Measurements from ENCODE around the gene TMEM114.

TMEM114 gene

DNA sequence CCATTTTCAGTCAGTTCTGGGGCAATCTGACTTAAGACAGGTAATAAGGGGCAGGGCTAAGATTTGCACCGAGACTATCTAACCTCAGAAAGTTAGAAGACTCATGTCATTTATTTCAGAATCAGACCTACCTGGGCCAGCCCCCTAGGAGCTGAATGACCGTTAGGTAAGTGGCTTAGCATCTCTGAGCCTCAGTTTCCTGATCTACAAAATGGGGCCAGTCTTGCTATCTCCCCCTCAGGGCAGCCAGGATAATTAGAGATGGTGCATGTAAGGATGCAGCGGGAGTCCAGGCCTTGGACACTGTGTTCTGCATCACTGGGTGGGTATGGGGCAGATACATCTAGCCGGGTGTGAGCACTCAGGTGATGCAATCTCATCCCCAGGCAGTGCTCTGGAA is 20.8 kb upstream of the TMEM114 start:
- DNase-seq: no peak

DNA sequence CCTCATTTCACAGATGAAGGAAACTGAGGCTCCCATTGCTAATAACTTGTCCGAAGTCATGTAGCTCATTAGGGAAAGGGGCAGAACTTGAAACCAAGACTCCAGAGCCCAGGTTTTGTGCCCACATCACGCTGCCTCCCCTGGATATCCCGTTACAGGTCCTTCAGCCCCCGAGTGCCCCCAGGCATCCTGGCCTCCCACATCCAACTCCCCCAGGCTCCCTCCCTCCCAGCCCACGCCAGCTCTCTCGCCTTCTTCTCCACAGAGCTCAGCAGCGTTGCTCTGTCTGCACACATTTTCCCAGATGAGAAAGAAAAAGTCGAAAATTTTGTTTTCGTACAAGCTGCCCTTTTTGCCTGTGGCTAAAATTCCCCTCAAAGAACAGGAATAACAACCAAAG is 16.9 kb upstream of the TMEM114 start:
- no peak for DNase-seq

DNA sequence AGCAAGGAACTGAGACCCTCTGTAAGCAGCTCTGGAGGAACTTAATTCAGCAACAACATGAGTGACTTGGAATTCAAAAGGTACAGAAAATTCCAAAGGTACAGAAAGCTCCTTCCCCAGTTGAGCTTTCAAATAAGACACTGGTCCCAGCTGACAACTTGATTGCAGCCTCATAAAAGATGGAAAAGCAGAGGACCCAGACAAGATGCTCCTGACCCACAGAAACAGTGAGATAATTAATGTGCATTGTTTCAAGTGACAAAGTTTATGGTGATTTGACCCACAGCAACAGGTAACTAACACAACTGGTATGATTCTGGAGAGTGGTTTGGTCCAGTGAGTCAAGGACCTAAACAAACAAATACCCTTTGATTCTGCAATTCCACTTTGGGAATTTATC is 15.2 kb upstream of the TMEM114 start:
- DNase-seq: no peak

DNA sequence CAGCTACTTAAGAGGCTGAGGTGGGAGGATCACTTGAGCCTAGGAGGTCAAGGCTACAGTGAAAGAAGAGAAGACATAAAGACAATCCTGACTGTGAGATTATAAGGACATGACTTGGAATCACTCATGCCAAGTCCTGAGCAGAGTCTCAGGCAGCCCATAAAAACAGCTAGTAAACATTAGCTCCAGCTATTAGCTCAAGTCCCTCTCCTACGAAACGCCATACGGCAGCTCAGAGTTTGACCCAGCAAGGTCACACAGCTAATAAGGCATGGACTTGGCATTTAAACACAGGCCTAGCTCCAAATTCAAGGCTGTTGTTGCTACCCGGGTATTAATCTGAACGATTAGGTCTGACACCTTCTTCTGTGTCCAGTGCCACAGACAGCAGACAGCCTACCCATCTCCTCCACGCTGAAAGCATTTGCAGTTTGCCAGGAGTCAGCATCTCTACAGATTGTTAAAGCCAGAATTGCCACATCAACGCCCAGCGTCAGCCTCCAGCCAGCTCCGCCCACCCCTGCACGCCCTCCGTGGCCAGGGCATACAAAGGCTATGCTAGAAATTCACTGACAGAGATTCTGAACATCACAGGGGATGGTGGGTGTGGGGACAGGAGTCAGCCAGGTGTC is 9.9 kb upstream of the TMEM114 start:
- DNase-seq: no peak

DNA sequence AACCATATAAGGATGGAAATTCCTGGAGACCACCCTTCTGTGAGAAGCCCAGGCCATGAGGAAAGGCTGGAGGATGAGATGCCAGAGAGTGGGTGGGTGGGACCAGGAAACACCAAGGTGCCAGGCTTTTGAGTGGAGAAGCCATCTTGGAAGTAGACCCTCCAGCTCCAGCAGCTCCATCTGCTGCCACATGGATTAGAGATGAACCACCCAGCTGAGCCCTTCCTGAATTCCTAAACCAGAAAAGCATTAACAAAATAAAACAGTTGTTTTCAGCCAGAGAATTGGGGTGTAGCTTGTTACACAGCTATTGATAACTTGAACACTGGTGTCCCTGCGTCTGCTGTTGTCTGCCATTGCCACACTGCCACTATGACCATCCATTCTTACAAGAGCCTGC is 6.3 kb upstream of the TMEM114 start:
- no peak for DNase-seq

DNA sequence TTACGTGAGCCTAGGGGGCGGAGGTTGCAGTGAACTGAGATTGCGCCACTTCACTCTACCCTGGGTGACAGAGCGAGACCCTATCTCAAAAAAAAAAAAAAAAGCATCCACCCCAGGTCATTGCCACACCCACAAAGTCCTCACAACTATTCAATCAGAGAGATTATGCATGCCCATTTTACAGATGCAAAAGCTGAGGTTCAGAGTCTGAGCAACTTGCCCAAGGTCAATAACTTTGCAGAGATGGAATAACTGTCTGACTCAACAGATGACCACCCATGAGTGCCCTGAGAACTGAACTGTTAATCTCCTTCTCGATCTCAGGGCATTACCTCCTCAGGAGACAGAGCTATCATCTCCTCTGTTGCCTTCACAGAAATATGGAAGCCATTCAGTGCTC is 5.5 kb upstream of the TMEM114 start:
- no peak for DNase-seq

DNA sequence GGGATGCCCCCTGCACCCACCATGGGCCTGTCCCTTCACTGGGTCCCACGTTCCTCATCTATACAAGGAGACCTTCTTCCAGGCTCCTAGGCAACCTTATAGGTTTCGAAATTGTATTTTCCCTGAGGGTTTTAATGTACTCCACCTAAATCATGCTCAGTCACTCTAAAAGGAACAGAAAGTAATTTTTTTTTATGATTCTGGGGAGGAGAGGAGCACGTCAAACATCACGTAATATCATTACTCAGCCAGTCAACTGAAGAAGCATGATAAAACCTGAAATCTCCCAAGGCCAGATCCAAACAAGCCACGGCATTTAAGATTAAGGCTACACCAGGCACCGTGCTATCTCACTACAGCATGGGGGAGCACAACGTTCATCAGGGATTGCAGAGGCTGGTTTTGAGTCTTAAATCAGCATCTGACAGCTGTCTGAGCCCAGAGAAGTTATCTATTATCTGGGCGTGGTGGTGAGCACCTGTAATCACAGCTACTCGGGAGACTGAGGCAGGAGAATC is 3.9 kb upstream of the TMEM114 start:
- no peak for DNase-seq

DNA sequence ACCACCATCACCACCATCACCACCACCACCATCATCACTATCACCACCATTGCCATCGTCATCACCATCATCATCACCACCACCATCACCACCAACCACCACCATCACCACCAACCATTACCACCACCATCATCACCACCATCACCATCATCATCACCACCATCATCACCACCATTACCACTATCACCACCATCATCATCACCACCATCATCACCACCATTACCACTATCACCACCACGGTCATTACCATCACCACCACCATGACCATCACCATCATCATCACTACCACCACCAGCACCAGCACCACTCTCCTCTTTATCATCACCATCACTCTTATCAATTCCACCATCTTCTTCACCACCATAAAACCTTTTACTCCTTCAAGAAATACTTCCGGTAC is 1.1 kb upstream of the TMEM114 start:
- DNase-seq: no peak

DNA sequence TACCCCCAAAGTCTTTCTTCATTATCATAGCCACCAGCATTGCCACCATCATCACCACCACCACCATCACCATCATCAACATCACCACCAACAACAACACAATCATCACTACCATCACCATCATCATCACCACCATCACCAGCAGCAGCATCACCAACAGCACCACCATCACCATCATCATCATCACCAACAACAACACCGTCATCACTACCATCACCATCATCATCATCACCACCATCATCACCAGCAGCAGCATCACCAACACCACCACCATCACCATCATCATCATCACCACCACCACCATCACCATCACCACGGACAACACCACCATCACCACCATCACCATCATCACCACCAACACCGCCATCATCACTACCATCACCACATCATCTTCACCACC is 500 bp upstream of the TMEM114 start:
- no peak for DNase-seq

DNA sequence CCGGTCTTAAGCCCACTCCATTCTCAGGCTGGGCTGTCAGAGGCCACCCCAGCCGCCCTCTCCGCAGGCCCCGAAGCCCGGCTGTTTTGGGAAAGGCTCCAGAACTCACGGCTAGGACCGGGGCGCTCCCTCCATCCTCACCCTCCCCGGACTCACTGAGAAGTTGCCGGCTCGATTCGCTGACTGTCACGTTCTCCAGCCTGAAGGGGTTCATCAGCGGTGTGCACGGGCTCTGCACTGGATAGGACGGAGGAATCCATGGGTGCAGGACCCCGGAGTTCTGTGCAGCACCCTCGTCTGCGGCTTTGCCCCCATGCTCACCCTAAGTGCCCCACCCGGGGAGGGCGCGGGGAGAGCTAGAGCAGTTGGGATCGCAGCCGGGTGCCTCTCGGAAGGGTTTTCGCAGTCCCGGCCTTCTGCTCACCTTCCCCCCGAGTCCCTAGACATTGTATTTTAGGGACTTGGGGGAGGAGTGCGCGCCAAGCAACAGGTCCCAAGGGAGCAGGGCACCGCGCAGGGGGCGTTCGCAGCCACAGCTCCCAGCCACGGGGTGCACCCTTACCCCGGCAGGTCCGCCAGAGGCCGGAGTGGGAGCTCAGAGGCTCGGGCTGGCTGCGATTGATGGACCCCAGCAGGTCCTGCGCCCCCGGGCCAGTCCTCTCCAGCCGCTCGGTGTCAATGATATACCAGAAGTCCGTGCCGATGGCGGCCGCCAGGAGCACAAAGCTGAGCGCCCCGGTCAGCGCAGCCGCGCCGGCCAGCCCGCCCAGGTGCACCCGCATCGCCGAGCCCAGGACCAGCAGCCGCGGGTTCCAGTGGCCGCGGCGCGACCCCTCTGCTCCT is 1.0 kb downstream of the TMEM114 start:
- no peak for DNase-seq

DNA sequence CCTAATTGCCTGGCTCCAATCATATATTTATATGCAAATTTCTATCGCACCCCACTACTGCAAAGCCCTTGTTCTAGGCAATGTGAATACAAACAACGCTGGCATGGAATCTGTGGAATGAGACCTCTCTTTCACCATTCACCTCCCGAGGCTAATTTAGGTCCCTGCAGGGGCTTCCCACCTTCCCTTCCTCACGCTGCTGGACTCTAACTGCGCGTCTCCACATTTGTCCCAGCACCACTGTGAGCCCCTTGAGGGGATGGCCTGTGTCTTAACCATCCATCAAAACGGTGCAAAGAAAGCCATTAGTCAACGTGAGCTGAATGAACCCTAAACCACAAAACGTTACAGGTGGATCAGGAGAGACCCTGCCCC is 1.6 kb downstream of the TMEM114 start:
- no peak for DNase-seq

DNA sequence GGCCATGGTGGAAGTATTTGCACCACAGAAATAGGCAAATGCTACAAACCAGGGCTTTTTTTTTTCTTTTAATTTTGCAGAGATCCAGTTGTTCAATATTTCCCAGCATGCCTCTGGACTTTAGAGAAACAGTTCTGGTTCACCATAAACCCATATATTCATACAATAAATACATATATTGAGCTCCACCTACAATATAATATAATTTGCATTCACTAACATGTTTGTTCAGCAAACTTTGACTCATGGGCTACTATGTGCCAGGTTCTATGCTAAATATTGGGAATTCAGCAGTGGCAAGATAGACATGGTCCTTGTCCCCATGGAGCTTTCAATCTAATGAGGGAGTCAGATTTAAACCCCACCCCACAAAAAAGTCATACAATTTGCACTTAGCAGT is 3.2 kb downstream of the TMEM114 start:
- no peak for DNase-seq

DNA sequence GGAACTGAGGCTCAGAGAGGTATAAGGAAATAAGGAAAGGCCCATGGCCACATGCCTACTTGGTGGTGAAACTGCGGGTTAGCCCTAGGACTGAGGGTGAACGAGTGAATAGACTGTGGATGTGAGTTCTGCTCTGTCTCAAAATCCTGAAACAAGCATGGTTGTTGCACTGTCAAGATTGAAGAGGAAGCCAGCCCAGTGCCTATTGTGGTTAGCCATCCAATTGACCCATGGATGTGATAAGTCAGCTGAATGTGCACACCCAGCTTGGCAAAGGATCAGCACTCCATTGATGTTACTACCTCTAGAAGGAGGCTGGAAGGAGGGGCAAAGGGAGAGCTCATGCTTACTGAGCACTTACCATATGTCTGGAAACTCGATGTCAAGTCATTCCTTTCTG is 4.5 kb downstream of the TMEM114 start:
- DNase-seq: no peak

DNA sequence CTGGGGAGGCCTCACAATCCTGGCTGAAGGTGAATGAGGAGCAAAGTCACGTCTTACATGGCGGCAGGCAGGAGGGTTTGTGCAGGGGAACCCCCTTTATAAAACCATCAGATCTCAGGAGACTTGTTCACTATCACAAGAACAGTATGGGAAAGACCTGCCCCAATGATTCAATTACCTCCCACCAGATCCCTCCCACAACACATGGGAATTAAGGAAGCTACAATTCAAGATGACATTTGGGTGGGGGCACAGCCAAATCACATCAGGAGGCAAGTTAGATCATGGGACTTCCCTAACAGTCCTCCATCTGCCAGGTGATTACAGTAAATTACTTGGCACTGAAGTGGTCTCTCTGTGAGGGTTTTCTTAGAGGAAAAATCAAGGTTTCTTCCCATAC is 5.3 kb downstream of the TMEM114 start:
- DNase-seq: no peak

DNA sequence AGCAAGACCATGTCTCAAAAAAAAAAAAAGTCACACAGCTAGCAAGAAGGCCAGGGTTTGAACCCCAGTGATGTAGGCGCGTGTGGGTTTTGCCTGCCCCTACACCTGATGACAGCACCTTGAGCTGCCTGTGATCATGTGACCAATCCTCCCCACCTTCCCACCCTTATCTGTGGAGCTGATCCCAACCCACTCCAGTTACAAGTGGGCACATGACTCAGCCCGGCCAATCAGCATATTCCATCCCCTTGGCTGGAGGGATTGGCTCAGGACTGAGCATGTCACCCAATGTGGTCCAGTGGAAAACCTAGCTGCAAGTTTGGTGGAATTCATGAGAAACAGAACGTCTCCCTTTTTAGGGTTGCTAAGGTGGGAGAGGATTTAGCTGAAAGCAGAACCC is 6.6 kb downstream of the TMEM114 start:
- no peak for DNase-seq

DNA sequence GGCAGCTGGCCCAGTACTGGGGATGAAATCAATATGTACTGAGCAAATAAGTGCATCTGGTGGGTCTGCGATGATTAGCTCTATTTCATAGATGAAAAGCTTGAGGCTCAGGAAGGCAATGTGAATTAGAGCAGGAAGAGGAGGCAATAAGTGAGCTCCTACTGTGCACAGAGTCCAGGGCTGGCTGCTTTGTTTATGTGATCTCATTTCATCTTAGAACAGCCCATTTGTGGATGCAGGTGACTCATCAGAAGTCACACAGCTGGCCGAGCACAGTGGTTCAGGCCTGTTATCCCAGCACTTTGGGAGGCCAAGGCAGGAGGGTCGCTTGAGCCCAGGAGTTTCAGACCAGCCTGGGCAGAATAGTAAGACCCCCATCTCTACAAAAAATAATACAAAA is 7.1 kb downstream of the TMEM114 start:
- DNase-seq: no peak

DNA sequence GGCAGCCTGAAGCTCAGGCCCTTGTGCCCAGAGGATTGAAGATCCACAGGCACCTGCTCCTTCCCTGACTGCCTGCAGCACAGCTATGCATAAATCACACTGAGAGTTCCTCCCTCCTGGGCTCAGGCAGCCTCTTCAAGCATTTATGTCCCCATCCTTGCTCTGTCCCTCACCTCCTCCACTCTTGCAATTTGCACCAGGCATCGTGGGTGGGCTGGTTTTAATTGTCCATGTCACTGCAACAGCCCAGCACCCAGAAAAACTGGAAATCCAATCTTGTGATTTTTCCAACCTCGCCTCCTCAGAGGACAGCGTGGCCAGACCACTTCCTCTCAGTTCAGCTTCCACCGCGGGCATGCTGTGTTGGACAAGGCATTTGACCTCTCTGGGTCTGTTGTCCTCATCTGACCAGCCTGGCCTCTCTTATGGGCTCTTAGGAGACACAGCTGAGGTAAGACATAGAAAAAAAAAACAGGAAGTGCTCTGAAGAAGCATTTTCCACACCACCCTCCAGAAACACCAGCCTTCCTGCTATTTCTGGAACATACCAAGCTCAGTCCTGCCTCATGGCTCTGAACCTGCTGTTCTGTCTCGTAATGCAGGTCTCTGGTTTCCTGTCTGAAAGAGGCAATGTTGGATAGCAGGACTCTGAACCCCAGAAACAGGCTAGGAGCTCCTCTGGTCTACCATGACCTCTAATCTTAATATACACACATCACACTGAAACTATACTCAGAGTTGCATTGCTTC is 8.3 kb downstream of the TMEM114 start:
- no peak for DNase-seq

DNA sequence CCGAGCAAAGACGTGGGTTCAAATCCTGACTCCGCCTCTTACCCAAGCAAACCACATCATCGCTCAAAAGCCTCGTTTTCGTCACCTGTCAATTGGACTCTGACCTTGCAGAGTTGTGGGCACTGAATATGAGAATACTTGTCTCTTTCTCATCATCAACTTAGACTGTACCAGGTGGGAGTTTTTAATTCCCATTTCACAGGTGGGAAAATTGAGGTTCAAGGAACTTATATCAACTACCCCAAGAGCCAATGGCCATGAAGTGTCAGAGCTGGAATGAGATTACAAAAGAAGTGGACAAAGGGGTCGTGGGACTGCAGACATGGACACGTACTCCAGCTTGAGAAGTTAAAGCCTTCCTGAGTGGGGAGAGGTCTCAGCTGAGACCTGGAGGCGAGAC is 10.8 kb downstream of the TMEM114 start:
- no peak for DNase-seq

DNA sequence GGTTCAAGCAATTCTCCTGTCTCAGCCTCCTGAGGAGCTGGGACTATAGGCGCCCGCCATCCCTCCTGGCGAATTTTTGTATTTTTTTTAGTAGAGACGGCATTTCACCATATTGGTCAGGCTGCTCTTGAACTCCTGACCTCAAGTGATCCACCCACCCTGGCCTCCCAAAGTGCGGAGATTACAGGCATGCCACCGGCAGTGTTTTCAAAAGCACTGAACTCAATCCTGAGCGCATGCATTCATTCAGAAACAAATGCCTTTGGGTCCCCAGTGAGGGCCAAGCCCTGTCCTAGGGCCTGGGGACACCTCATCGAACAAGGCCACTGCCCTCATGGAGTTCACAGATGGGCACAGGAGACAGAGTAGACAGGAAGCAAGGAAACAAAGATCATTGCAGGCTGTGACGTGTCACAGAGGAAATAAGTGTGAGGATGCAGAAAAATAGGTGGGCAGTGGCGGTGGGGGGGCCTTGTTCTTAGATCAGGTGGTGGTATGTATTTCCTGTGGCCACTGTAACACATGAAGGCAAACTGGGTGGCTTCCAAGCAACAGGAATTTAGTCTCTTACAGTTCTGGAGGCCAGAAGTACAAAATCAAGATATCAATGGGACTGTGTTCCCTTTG is 12.5 kb downstream of the TMEM114 start:
- no peak for DNase-seq

DNA sequence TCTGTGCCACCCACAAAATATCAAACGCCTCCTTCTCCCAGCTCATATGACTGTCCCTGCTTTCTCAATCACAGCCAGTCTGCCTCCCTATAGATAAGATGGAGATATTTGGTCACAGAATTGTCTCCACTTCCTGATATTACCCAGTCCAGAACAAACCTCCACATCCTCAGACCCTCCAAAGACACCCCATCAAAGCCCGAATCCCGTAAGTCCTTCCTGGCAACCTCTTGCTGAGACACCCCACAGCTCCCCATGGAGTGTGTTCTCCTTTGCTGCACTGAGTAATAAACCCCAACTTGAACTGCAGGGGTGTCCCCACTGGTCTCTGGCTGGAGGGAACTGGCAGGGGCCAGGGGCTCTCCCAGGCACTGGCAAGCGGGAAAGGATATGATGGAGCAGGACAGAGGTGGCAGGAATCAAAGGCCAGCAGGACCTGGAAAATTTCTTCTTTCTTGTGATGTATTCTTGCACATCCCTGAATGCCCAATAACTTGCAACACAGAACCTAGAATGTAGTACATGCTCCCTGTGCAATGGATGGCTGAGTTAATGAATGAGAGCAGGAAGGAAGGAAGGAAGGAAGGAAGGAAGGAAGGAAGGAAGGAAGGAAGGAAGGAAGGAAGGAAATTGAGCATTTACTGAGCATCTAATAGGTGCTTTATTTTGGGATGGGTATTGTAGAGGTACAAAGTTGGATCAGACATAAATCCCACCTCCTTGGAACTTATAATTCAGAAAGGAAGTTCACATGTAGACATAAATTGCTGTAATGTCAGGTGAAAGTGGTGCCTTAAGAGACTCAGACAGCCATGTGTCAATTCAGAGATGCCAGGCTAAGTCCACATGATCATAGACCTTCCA is 13.9 kb downstream of the TMEM114 start:
- no peak for DNase-seq

DNA sequence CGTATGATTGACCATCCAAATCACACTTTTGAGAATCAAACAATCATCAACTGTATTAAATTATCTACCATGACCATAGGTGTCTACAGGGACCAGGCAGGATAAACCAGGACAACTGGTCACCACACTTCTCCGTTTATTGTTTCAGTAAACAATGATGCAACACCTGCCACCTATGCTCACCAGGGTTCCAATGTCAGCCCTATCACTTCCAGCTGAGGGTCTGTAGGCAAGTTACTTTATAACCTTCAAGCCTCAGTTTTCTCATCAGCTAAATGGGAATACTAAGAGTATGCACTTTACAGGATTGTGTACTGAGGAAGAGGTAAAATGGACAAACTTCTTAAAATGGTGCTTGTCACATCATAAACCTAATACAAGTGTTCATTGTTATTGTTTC is 14.9 kb downstream of the TMEM114 start:
- no peak for DNase-seq

DNA sequence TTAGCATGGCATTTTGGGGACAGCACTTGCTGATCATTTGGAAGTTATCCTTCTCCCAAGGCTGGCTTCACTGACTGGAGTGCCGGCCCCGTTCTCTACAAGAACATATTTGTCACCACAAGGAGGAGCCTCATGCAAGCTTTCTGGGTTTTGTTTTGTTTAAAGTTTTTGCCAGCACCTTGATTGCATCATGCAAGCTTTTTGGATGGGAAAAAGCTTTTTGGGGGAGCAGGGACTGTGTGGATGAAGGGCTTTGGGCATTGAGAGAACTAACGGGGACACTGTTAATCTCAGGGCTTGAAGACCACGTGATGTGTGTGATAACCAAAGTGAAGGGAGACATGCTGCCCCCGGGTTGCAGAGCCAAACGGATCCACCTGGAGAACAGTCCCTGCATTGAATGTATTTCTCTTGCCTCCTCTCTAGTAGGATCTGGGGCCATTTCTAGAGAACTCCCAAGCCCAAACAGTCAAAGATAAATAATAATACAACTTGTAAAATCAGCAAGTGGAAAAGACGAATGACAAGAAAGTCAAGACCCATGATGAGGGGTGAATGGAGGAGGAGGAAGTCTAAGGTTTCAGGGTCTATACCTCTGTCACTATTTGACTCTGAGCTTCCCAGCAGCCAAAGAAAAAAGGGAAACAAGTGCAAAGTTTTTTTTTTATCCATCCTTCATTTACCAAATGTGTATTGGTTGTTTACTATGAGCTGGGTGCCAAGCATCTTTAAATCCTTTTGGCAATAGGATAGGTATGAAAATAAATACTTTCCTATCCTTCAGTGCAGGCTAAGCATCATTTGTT is 17.2 kb downstream of the TMEM114 start:
- no peak for DNase-seq
